IMR-90 (cell line): ENCODE results near the gene UQCRQ. TPM values are rescaled to one million over a fixed set of nuclear protein-coding genes. Genes with fewer than 3 reads are reported as not detected.

ENCODE experiments used
- ATAC-seq: fragments of 200-7000 bp; cut with Tn5 transposase; 2 replicates; pipeline ENCODE4 v1.9.1; 2020; ENCODE audit warnings: low read depth, mild to moderate bottlenecking, moderate library complexity
- BruUV-seq: library from RNA; stranded (reverse); fragments of 400-500 nt; replicated peaks from 2 replicates; lab custom pipeline; 2021; lab: Mats Ljungman, UMichigan
- CTCF ChIA-PET: fragments of 300-600 bp; formaldehyde crosslinking; extraction: SDS; loops from one replicate; lab custom pipeline; 2021; ENCODE audit warnings: antibody characterized with exemption; lab: Yijun Ruan, JAX
- POLR2A ChIA-PET: fragments of 300-600 bp; sonication (Branson Sonifier 250); formaldehyde crosslinking; loops from one replicate; lab custom pipeline; 2022; ENCODE audit warnings: antibody characterized with exemption; ENCODE audit not compliant: unreplicated experiment; lab: Charles Lee
- DNase-seq: peaks from one replicate; pipeline ENCODE4 v3.0.0; 2013
- H2AFZ ChIP-seq: replicated peaks from 2 replicates; pipeline ENCODE3; 2013; ENCODE audit warnings: low read length, mild to moderate bottlenecking; ENCODE audit not compliant: poor library complexity
- H2AK5ac ChIP-seq: 2 replicates; pipeline ENCODE4 v1.6.1; 2013; ENCODE audit warnings: low read depth, low read length, inconsistent platforms
- H2AK9ac ChIP-seq: replicated peaks from 2 replicates; pipeline ENCODE3; 2013; ENCODE audit warnings: mild to moderate bottlenecking, low read depth, low read length, moderate library complexity; ENCODE audit not compliant: poor library complexity
- H2BK120ac ChIP-seq: 2 replicates; pipeline ENCODE4 v1.6.1; 2013; ENCODE audit warnings: low read depth, low read length, inconsistent platforms
- H2BK15ac ChIP-seq: 3 replicates; pipeline ENCODE4 v1.6.1; 2013; ENCODE audit warnings: low read depth, low read length, inconsistent platforms
- H2BK20ac ChIP-seq: 2 replicates; pipeline ENCODE4 v1.6.1; 2013; ENCODE audit warnings: low read depth, mild to moderate bottlenecking, inconsistent platforms, low read length, moderate library complexity
- H2BK5ac ChIP-seq: 2 replicates; pipeline ENCODE4 v1.6.1; 2013; ENCODE audit warnings: mild to moderate bottlenecking, low read depth, low read length, inconsistent platforms; ENCODE audit not compliant: poor library complexity, severe bottlenecking
- H3K14ac ChIP-seq: replicated peaks from 2 replicates; pipeline ENCODE4 v1.6.1; 2013; ENCODE audit warnings: low read depth, low read length, inconsistent platforms
- H3K18ac ChIP-seq: 2 replicates; pipeline ENCODE4 v1.6.1; 2013; ENCODE audit warnings: low read depth, low read length, control low read depth
- H3K23ac ChIP-seq: 2 replicates; pipeline ENCODE4 v1.6.1; 2013; ENCODE audit warnings: low read depth, low read length, inconsistent platforms
- H3K27ac ChIP-seq: 2 replicates; pipeline ENCODE4 v1.5.1; 2013; ENCODE audit warnings: mild to moderate bottlenecking, control low read depth, low read length; ENCODE audit not compliant: insufficient read depth
- H3K27me3 ChIP-seq: 2 replicates; pipeline ENCODE4 v1.6.1; 2013; ENCODE audit warnings: low read length; ENCODE audit not compliant: control insufficient read depth, insufficient read depth
- H3K36me3 ChIP-seq: 2 replicates; pipeline ENCODE4 v1.6.1; 2013; ENCODE audit warnings: low read length, mixed read lengths; ENCODE audit not compliant: control insufficient read depth, insufficient read depth
- H3K4ac ChIP-seq: 2 replicates; pipeline ENCODE4 v1.6.1; 2013; ENCODE audit warnings: low read depth, low read length, inconsistent platforms
- H3K4me1 ChIP-seq: 2 replicates; pipeline ENCODE4 v1.6.1; 2013; ENCODE audit warnings: low read length, mixed read lengths; ENCODE audit not compliant: control insufficient read depth, insufficient read depth
- H3K4me2 ChIP-seq: 2 replicates; pipeline ENCODE4 v1.6.1; 2013; ENCODE audit warnings: low read depth, mild to moderate bottlenecking, control low read depth, low read length, moderate library complexity
- H3K4me3 ChIP-seq: 2 replicates; pipeline ENCODE4 v1.5.1; 2013; ENCODE audit warnings: low read depth, mild to moderate bottlenecking, control low read depth, low read length, moderate library complexity; ENCODE audit not compliant: insufficient read depth
- H3K56ac ChIP-seq: 2 replicates; pipeline ENCODE4 v1.6.1; 2013; ENCODE audit warnings: low read length, inconsistent platforms; ENCODE audit not compliant: insufficient read depth; ENCODE audit errors: extremely low read depth
- H3K79me1 ChIP-seq, 2 experiments: 2 replicates each; pipeline ENCODE4 v1.6.1; 2013; ENCODE audit warnings: low read length in 2 of 2, inconsistent platforms in 1 of 2, low read depth in 1 of 2
- H3K9ac ChIP-seq: 2 replicates; pipeline ENCODE4 v1.6.1; 2013; ENCODE audit warnings: low read depth, low read length, control low read depth
- H3K9me1 ChIP-seq: 2 replicates; pipeline ENCODE4 v1.6.1; 2013; ENCODE audit warnings: low read length, inconsistent platforms; ENCODE audit not compliant: insufficient read depth
- H3K9me3 ChIP-seq: 2 replicates; pipeline ENCODE4 v1.6.1; 2013; ENCODE audit warnings: low read length; ENCODE audit not compliant: control insufficient read depth, insufficient read depth
- H4K20me1 ChIP-seq: 2 replicates; pipeline ENCODE4 v1.6.1; 2013; ENCODE audit warnings: low read length, inconsistent platforms; ENCODE audit not compliant: insufficient read depth
- H4K5ac ChIP-seq: 2 replicates; pipeline ENCODE4 v1.6.1; 2013; ENCODE audit warnings: mild to moderate bottlenecking, low read depth, low read length, control low read depth
- H4K8ac ChIP-seq, 2 experiments: 2 replicates each; pipeline ENCODE4 v1.6.1; 2013; ENCODE audit warnings: low read depth in 2 of 2, low read length in 2 of 2, control low read depth in 1 of 2, inconsistent platforms in 1 of 2
- H4K91ac ChIP-seq: 2 replicates; pipeline ENCODE4 v1.6.1; 2013; ENCODE audit warnings: low read depth, low read length, inconsistent platforms; ENCODE audit not compliant: insufficient read depth
- CEBPB ChIP-seq: IDR thresholded peaks from 2 replicates; pipeline ENCODE4 v1.6.1; 2012; ENCODE audit warnings: low read depth, low read length, improper control_type of control experiment
- CHD1 ChIP-seq: IDR thresholded peaks from 2 replicates; pipeline ENCODE4 v1.6.1; 2012; ENCODE audit warnings: low read depth, low read length, improper control_type of control experiment
- CTCF ChIP-seq: conservative IDR thresholded peaks from 2 replicates; pipeline ENCODE4 v1.5.1; 2012; ENCODE audit warnings: mild to moderate bottlenecking, low read depth, low read length, improper control_type of control experiment
- FOS ChIP-seq: fragments of 150-350 bp; IDR thresholded peaks from 2 replicates; pipeline ENCODE4 v1.6.1; 2016; ENCODE audit warnings: low read depth, low read length
- MAFK ChIP-seq: IDR thresholded peaks from 2 replicates; pipeline ENCODE4 v1.6.1; 2012; ENCODE audit warnings: low read depth, low read length, improper control_type of control experiment
- MAZ ChIP-seq: IDR thresholded peaks from 2 replicates; pipeline ENCODE4 v1.6.1; 2012; ENCODE audit warnings: low read depth, mild to moderate bottlenecking, low read length, improper control_type of control experiment, moderate library complexity, borderline replicate concordance
- MXI1 ChIP-seq: IDR thresholded peaks from 2 replicates; pipeline ENCODE4 v1.6.1; 2012; ENCODE audit warnings: low read depth, mild to moderate bottlenecking, low read length, moderate library complexity, borderline replicate concordance
- NFE2L2 ChIP-seq: fragments of 150-350 bp; IDR thresholded peaks from 2 replicates; pipeline ENCODE4 v1.6.1; 2016; ENCODE audit warnings: low read depth, mild to moderate bottlenecking, low read length
- RAD21 ChIP-seq: IDR thresholded peaks from 2 replicates; pipeline ENCODE4 v1.6.1; 2012; ENCODE audit warnings: low read length, improper control_type of control experiment
- RCOR1 ChIP-seq: IDR thresholded peaks from 2 replicates; pipeline ENCODE4 v1.6.1; 2012; ENCODE audit warnings: mild to moderate bottlenecking, low read length, improper control_type of control experiment; ENCODE audit not compliant: insufficient replicate concordance
- RFX5 ChIP-seq: IDR thresholded peaks from 2 replicates; pipeline ENCODE4 v1.8.0; 2012; ENCODE audit warnings: low read depth, mild to moderate bottlenecking, low read length, moderate library complexity
- SMC3 ChIP-seq: fragments of 150-350 bp; IDR thresholded peaks from 2 replicates; pipeline ENCODE4 v1.6.1; 2016; ENCODE audit warnings: low read depth, mild to moderate bottlenecking, antibody characterized with exemption, low read length, moderate library complexity
- WGBS, 2 experiments: methylation state at CpG; one replicate each; pipeline versions ENCODE4 v1.1.5 to v1.1.7; 2013; ENCODE audit warnings: missing lambda C conversion rate in 2 of 2; ENCODE audit not compliant: insufficient read length in 1 of 2; ENCODE audit errors: extremely low coverage in 2 of 2; 5-methylcytosine and 5-hydroxymethylcytosine counted together
- dilution Hi-C: fragments of 300-500 bp; cut with HindIII; formaldehyde crosslinking; loops from one replicate; pipeline ENCODE4 v1.14.3; 2018; ENCODE audit warnings: low sequenced_read_pairs; ENCODE audit not compliant: unreplicated experiment
- in situ Hi-C: fragments of 300-500 bp; cut with MboI; formaldehyde crosslinking; loops from 3 replicates; pipeline ENCODE4 v1.14.3; 2019; ENCODE audit warnings: low sequenced_read_pairs, inconsistent platforms, mixed read lengths
- intact Hi-C: fragments of 100-400 bp; cut with micrococcal nuclease; formaldehyde crosslinking; loops from 2 replicates; pipeline ENCODE4 v1.10.0; 2022
- polyA plus RNA-seq, 3 experiments: library from polyadenylated mRNA; depleted of rRNA; stranded (reverse); fragments of >200 nt; gene quantifications; 2 replicates each; pipeline ENCODE4 v1.2.3, GENCODE V29; 2012; ENCODE audit warnings: low replicate concordance in 1 of 3
- total RNA-seq: library from RNA; depleted of rRNA; stranded (reverse); fragments of >200 nt; gene quantifications from 2 replicates; pipeline ENCODE4 v1.2.3, GENCODE V29; 2012

UQCRQ gene
- total and polyA plus RNA-seq, 2 of the 4 experiments (the other 2 are of a cell fraction) = 73.7 to 292 TPM

GRCh38 chr5:132826424-132827082 lies 39.9 kb upstream of the UQCRQ start:
- Histone ChIP-seq H2BK20ac (no peak overlapping the region), H3K4me3 (no peak overlapping the region), H2BK120ac (no peak overlapping the region), H4K5ac (no peak overlapping the region), H3K9ac (no peak overlapping the region), H3K9me3 (no peaks in the 10 kb centered on the region), H3K79me1 (peaks cover 13 to 32% of the 10 kb centered on the region in 2 experiments; a peak in 3 of 4 replicates), H3K14ac (0 out of 2 replicates have a peak overlapping the region, but pooled peaks have one; percentile 52), H3K4me2 (no peak overlapping the region), H4K8ac (no peak overlapping the region), H3K4ac (peak overlapping the region; percentile 16; the same call in 1 of the 2 replicates), H3K23ac (peak overlapping the region; percentile 32; the same call in 1 of the 2 replicates), H4K91ac (no peak overlapping the region), H2AK9ac (peak overlapping the region; percentile 75), H3K27me3 (no peaks in the 10 kb centered on the region), H2AFZ (no peak overlapping the region), H3K36me3 (peaks cover 6% of the 10 kb centered on the region; the same call in 1 of the 2 replicates), H3K56ac (peak overlapping the region; percentile 4; the same call in 1 of the 2 replicates), H3K9me1 (peaks cover 4% of the 10 kb centered on the region; the same call in 1 of the 2 replicates), H2BK15ac (no peak overlapping the region), H4K20me1 (no peaks in the 10 kb centered on the region), H3K18ac (no peak overlapping the region), H2AK5ac (no peak overlapping the region), H2BK5ac (no peak overlapping the region), H3K27ac (no peak overlapping the region), H3K4me1 (peaks cover 7% of the 10 kb centered on the region; the same call in 1 of the 2 replicates)
- TF ChIP-seq NFE2L2 (no peak), MAZ (no peak), RAD21 (no peak), RFX5 (no peak), MXI1 (no peak), FOS (no peak), MAFK (no peak), CTCF (no peak), RCOR1 (no peak), SMC3 (no peak), CHD1 (no peak), CEBPB (no peak)
- no peak for ATAC-seq
- BruUV-seq = no TSS peak
- no peak for DNase-seq
- POLR2A ChIA-PET = no interaction called here
- dilution Hi-C loops (no loop called here), intact Hi-C loops (no loop called here), in situ Hi-C loops (no loop called here)
- CTCF ChIA-PET = no interaction called here
- 91% methylated on average over 3 of the region's 6 CpGs; no CpG with 5 or more reads in 1 of the 2 experiments for WGBS, 2 experiments
